ENCODE results near the gene PDE6C.
"Not testable (repeated sequence)": the region's sequence is repeated elsewhere in the genome, so short reads cannot be mapped to it uniquely, and the experiment has no call there.

The PDE6C gene

GRCh38 chr10:93630625-93631557 is 18.6 kb downstream of the PDE6C start:
- DNase-seq (ENCODE audit: low read depth): no peak

DNA sequence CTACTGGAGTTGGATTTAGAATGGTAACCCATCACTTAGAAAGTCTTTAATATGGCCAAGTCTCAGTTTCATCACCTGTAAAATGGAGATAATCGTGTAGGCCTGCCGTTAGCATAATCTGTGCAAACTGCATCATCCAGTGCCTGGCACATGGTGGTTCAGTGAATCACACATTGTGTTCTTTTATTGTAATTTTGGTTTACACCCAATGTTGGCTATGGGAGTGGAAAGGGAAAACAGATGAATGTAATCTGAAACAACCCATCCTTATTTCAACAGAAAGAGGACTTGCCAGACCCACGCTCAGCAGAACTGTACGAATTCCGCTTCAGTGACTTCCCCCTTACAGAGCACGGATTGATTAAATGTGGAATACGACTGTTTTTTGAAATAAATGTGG is 27.5 kb downstream of the PDE6C start:
- DNase-seq (ENCODE audit: low read depth): no peak

DNA sequence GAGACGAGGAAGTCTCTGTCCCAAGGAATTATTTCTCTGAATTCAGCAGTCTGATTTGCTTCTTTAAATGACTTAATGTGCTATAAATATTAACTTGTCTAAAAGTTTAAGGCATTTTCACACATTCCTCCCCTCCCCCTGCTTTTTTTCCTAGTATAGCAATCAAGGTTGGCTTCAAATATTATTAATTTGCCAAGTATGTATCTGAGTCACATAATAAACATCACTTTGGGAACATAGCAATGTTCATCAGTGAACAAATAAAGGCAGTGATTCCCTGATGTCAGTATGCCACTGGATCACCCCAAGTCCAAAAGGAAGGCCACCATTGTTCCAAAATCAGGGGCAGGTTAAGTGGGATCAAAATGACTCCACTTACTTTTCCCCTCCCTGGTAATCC is 40.5 kb downstream of the PDE6C start:
- DNase-seq (ENCODE audit: low read depth): no peak

GRCh38 chr10:93654201-93654600 is 41.9 kb downstream of the PDE6C start:
- no peak for DNase-seq (ENCODE audit: low read depth)

DNA sequence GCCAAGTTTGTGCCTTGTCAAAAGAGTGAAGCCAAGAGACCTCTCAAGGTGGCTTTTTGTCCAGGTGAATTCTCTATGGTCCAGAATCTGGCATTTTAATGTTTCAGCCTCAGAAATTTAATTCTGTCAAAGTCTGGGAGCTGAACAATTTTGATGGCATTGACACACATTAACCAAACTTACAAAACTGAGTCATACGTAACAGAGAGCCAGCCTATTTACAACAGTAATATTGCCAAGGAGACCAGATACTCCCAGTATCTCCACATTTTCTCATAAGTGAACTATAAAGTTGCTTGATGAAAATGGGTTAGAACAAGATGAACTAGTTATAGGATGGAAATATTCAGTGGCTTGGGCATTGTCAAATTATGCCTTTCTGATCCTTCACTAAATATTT is 43.8 kb downstream of the PDE6C start:
- no peak for DNase-seq (ENCODE audit: low read depth)

GRCh38 chr10:93657757-93658156 is 45.4 kb downstream of the PDE6C start:
- no peak for DNase-seq (ENCODE audit: low read depth)

GRCh38 chr10:93666030-93666429 is 53.7 kb downstream of the PDE6C start:
- DNase-seq (ENCODE audit: low read depth): no peak

DNA sequence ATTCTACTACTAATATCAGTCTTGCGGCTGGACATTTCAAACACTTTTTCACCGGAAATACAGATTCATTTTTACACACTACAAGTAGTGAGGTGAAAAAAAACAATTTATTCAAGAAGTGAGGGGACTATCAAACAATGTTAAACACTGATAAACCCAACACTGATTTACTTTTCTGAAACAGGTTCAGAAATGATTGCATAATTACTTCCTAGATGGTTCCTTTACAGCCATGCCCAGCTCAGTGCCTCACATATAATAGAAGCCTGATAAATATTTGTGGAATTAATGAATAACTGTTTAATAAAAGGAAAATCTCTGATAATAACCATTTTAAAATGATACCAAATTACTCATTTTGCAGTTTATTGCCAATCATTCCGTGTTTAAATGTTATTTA is 55.5 kb downstream of the PDE6C start:
- no peak for DNase-seq (ENCODE audit: low read depth)

DNA sequence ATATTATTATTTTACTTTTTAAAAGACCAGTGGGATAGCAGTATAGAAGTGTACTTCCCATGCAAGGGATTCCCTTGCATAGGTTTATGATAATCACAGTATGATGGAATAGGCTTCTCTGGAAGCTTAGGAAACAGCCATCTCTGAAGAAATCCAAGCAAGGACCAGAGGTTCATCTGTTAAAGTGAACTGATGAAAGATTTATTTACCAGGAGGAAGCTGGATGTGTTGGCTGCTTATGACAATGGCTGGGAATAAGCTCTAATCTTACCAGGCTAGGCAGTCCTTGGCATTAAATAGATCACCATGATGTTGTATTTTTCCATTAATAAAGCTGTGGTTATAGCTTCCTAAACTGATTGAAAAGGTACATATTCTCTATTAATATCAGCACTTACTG is 58.0 kb downstream of the PDE6C start:
- no peak for DNase-seq (ENCODE audit: low read depth)

DNA sequence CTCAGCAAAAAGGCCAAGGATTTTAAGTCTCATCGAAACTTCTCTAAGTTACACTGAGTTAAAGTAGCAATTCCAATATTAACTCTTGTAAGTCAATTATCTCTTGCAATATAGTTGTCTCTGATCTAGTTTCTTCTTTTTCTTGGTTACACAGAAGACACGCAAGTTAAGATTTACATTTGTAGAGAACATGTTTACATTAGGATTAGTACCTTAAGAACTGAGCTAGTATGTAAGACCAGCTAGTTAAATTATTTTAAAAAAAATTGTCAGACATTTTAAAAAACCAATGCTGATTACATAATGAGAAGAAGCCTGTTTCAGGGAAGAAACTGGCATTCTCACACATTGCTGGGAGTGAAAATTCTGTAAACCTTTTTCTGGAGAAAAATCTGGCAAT is 58.7 kb downstream of the PDE6C start:
- DNase-seq (ENCODE audit: low read depth): no peak

GRCh38 chr10:93672022-93672678 is 59.8 kb downstream of the PDE6C start:
- no peak for DNase-seq (ENCODE audit: low read depth)

GRCh38 chr10:93672890-93673289 is 60.6 kb downstream of the PDE6C start:
- no peak for DNase-seq (ENCODE audit: low read depth)

- no peak for DNase-seq (ENCODE audit: low read depth)
Observed at GRCh38 chr10:93673791-93674190, 61.5 kb downstream of the PDE6C start.

- no peak for DNase-seq (ENCODE audit: low read depth)
Observed at GRCh38 chr10:93678386-93678785, 66.0 kb downstream of the PDE6C start.

- DNase-seq (ENCODE audit: low read depth): no peak
Observed at GRCh38 chr10:93678805-93679587, 66.7 kb downstream of the PDE6C start.

DNA sequence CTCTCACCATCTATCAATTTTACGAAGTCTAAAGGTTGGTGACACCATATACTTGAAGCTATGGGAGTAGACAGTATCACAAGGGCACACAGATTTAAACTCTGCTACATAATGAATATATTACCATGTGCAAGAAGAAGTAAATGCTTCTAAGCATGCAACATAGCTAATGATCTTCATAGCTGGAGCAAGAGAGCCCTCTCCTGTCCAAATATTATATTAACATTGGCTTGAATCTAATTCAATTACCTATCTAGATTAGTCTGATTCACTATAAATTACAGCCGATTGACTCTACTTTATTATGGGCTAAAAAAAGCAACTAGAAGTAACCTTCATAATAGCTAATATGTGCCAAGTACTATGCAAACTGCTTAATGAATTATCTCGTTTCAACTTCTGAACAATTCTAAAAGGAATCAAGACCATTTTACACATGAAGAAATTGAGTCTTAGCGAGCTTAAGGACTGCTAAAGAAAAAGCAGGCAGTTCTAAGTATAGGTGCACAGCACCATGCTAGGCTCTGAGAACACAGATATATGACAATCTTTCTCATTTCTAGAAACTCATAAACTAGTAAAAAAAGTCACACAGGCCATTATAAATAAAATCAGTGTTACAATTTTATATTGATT is 68.2 kb downstream of the PDE6C start:
- DNase-seq (ENCODE audit: low read depth): no peak

GRCh38 chr10:93687737-93688136 is 75.4 kb downstream of the PDE6C start:
- DNase-seq (ENCODE audit: low read depth): no peak

DNA sequence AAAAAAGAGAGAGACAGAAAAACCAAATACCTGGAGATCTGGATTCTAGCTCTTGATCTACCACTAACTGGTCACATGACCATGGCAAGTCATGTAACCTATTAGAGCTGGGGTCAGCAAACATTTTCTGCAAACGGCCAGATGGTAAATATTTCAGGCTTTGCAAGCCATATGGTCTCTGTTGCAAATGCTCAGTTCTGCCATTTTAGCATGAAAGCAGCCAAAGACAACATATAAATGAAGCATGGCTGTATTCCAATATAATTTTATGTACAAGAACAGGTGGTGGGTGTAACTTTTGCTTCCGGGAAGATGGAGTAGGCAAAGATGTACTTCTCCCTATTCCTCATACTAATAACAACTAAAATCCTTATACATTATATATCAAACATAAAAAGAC is 83.4 kb downstream of the PDE6C start:
- DNase-seq (ENCODE audit: low read depth): no peak

DNA sequence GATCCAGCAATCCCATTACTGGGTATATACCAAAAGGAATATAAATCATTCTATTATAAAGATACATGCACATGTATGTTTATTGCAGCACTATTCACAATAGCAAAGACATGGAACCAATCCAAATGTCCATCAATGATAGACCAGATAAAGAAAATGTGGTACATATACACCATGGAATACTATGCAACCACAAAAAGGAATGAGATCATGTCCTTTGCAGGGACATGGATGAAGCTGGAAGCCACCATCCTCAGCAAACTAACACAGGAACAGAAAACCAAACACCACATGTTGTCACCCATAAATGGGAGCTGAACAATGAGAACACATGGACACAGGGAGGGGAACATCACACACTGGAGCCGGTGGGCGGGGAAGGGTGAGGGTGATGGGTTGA is 84.2 kb downstream of the PDE6C start:
- not testable (repeated sequence) for DNase-seq (ENCODE audit: low read depth)

- no peak for DNase-seq (ENCODE audit: low read depth)
Observed at GRCh38 chr10:93697207-93697606, 84.9 kb downstream of the PDE6C start.

DNA sequence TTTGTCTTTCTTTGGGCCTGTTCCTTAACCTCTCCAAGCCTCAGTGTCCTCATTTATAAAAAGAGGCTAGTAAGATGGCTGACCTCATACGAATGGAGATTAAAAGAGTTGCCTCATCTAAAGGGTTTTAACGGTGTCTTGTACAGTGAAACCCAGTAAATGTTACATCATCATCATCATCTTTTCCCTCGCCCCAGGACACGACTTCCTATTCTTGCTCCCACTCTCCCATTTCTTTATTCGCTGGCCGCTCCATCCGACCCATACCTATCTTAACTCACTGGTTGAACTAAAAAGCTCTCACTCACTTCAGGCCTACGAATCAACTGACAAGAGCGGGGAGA is 89.5 kb downstream of the PDE6C start:
- DNase-seq (ENCODE audit: low read depth): no peak
